HG02571 (cell line): Measurements from ENCODE around the gene IPO11.

Experiments used
- ATAC-seq: cut with Tn5 transposase; IDR thresholded peaks from one replicate; pipeline ENCODE4 v1.9.1; 2021; ENCODE audit warnings: mild to moderate bottlenecking, moderate library complexity; ENCODE audit not compliant: unreplicated experiment

Gene IPO11

GRCh38 chr5:62432621-62433064 lies 20.1 kb downstream of the IPO11 start:
- no peak for ATAC-seq

DNA sequence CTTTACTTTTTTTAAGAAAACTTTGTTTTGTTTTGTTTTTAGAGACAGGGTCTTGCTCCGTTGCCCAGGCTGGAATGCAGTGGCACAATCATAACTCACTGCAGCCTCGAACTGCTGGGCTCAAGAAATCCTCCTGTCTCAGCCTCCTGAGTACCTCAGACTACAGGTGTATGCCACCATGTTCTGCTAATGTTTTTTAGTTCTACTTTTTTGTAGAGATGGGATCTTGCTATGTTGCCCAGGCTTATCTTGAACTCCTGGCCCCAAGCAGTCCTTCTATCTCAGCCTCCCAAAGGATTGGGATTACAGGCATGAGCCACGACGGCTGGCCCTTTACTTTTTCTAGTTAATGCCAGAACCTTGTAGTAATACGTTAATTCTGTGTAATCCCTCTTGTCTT lies 36.0 kb downstream of the IPO11 start:
- ATAC-seq, result no peak

GRCh38 chr5:62450259-62450658 lies 37.7 kb downstream of the IPO11 start:
- no peak for ATAC-seq

DNA sequence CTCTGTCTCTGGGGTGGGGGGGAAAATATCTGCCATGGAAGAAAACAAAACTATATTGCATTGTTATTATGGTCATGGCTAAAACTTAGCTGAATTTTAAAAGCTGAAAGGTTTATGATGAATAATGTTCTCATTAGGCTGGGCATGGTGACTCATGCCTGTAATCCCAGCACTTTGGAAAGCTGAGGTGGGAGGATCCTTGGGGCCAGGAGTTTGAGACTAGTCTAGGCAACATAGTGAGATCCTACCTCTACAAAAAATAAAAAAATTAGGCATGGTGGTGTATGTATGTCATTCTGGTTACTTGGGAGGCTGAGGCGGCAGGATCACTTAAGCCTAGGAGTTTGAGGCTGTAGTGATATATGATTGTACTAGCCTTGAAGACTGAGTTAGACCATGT lies 44.5 kb downstream of the IPO11 start:
- ATAC-seq, result no peak

DNA sequence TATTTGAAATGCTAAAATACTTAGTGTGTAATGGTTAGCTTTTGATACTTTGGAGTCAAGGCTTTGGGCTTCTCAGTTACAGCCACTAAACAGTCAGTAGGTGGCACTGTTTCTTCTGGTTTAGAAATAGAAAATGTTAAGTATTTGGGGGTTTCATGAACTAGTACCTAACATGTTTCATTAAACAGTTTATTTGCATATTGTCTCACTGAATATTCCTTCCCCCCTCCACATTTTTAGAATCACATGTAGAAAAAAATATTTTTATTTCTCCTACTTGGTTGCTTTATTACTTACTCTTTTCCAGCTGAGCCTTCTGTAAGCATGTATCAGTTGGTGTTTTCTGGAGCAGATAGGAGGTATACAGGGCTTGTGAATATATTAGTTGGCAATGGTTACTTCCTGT lies 48.0 kb downstream of the IPO11 start:
- peak; percentile 66 for ATAC-seq

DNA sequence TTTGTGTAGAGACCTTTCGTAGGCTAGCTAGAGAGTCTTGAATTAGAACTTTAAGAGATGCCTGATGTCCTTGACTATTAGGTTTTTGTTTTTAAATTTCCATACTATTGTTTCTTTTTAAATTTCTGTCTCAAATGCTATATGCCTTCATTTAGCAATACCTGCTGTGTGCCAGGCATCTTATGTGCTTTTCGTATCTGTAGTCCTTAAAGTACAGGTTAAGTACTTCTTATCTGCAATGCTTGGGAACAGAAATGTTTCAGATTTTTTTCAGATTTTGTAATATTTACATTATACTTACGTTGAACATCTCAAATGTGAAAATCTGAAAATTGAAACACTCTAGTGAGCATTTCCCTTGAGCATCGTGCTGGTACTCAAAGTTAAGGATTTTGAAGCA lies 49.0 kb downstream of the IPO11 start:
- ATAC-seq, result no peak

- ATAC-seq, result no peak
Observed at GRCh38 chr5:62465985-62466925, 53.7 kb downstream of the IPO11 start.

- ATAC-seq, result no peak
Observed at GRCh38 chr5:62473209-62473608, 60.6 kb downstream of the IPO11 start.

- no peak for ATAC-seq
Observed at GRCh38 chr5:62475072-62475471, 62.5 kb downstream of the IPO11 start.

DNA sequence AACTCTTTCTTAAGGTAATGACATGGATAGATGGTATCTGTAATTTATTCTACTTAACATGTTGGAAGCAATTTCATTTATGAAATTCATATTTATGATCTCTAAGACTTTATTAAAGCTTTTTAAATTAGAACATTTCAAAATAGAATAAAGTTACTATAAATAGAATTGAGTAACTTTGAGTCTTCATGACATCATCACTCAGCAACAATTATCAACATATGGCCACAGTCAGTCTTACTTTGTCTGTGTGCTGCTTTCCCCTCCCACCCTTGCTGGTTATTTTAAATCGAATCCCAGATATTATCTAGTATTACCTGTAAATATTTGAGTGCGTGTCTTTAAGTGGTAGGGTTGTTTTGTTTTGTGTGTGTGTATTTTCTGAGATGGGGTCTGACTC lies 65.2 kb downstream of the IPO11 start:
- ATAC-seq, result no peak

DNA sequence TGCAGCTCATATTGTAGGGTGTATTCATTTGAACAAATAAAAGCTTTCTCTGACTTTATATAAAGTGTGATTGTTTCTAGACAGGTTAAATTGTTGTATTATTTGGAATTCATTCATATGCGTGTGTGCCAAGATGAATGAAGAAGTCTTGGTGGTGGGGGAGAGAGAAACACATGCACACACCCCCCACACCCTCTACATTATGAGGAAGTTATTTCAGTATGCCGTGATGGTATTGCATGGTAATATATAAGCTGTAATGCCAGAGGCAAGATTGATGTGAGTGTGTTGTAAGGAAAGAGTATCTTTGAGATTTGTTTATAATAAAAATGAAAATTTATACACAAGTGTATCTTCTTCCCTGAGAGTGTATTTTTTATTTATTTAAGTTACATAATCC lies 71.0 kb downstream of the IPO11 start:
- ATAC-seq, result no peak

- ATAC-seq, result no peak
Observed at GRCh38 chr5:62486672-62487071, 74.1 kb downstream of the IPO11 start.

GRCh38 chr5:62488531-62488930 lies 76.0 kb downstream of the IPO11 start:
- ATAC-seq, result no peak

DNA sequence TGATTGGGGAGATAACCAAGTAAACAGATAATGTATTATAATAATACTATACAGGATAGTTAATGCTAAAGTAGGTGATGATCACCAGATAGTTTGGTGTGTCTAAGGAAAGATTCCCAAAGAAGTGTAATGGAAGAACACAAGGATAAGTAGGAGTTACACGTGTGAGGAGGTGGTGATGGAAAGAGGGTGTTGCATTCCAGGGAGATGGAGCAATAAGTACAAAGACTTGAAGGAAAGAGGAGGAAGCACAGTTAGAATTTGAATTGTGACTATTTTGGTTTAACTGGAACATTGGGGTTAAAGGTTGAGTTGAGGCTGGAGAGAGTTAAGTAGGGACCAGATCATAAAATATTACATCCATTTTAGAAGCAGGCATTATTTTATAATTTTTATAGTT lies 76.9 kb downstream of the IPO11 start:
- no peak for ATAC-seq

DNA sequence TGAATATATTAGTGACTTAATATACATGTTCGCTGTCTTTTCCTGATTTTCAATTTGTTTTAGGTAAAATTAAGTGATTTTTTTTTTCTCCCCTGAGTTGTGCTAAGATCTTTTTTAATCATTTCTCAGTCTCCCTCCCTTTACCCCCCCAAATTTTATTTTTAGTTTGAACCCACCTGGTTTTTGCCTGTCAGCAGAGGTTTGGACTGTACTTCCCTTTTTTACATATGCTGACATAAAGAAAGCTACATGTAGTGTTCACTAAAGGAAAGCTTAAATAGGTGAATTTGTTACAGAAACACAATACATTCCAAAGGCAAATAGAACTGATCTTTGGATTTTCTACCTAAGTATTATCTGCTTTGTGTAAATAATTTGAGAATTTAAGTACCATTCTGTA lies 82.2 kb downstream of the IPO11 start:
- ATAC-seq, result no peak

DNA sequence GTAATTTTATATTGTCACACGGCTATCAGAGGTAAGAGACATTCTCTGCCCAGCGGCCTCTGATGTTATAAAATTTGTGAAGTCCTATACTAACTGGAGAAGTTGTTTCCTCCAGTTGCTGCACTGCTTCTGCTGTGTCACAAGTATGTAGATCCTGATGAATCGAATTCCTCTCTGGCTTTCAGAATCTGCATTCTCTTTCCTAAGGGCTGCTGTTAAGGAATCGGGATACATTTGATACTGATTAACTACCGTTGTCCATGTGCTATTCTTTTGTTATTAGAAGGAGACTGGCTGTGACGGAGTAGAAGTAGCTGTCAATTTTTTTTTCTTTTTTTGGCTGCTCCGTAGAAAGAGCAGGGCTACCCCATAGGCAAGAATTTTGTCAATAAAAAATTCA lies 84.3 kb downstream of the IPO11 start:
- no peak for ATAC-seq

DNA sequence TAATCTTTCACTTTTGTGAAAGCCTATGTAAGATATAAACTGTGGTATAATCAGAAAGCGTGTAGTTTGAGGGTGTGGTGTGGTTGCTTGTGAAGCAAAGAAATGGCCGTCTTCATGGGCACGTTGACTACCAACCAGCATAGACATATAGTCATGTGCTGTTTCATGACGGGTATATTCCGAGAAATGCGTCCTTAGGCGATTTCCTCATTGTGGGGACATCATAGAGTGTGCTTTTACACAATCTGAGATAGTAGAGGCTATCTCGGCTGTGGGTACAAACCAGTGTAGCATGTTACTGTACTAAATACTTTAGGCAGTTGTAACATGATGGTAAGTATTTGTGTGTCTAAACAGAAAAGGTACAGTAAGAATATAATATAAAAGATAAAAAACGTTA lies 86.4 kb downstream of the IPO11 start:
- ATAC-seq, result no peak

- ATAC-seq, result no peak
Observed at GRCh38 chr5:62499756-62500155, 87.2 kb downstream of the IPO11 start.

- no peak for ATAC-seq
Observed at GRCh38 chr5:62502456-62503101, 90.0 kb downstream of the IPO11 start.

DNA sequence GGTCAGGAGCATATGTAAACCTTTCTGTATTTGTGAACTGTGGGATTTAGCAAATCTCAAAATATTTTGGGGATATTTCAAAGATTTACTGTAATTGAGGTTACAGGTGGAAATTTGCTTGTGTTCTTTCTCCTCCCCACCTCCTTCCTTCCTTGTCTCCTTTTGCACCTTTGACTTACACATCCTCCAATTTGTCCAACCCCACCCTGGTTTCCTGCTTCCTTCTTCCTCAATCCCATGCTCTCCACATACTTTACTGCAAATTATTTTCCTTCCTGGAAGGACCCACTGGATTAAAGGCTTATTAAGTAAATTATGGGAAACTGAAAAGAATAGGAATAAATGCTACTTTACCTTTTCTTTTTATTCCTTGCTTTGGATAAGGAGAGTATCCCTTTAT lies 91.6 kb downstream of the IPO11 start:
- no peak for ATAC-seq

DNA sequence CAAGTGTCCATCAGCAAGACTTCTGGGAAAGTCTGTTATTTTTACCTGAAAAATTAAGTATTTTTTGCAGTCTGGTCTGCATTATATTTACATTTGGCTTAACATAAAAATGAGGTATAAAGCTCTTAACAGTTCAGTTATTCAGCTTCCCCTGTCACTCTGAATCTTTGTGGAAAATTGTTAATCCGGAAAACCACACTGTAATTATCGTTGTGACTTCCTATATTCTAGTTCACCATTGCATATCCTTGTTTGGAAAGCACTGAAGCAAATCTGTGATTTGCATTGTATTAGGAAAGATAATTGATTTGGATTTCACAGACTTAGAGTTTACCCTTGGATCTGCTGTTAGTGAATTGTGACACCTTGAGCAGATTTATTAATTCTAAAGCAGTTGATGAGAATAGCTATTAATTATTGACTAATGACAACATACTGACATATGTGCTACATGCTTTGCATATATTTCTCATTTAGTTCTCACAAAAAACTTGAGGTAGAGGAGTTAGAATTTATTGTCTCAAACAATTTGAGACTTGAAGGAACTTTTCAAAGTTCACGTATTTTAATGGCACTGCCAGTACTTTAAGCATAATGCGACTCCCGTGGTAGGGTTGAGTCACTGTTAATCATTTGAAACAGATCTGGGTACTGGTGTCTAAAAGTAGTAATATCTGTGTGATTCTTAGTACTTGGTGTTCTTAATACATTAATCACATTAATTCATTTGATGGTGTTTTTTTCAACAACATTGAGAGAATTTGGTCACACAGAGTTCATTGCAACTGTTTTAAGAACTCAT lies 94.3 kb downstream of the IPO11 start:
- ATAC-seq, result no peak
